OCI-M2 (cell line): ENCODE results near the gene ZNF776.
"Not testable (repeated sequence)": the region's sequence is repeated elsewhere in the genome, so short reads cannot be mapped to it uniquely, and the experiment has no call there.

ENCODE experiments used
- DNase-seq: peaks from one replicate; lab custom pipeline; 2025; ENCODE audit not compliant: unreplicated experiment; lab: John Stamatoyannopoulos, UW

The ZNF776 gene

GRCh38 chr19:57776764-57777296 lies 30.2 kb downstream of the ZNF776 start:
- DNase-seq = no peak

- no peak for DNase-seq
These were observed 31.7 kb downstream of the ZNF776 start for GRCh38 chr19:57778336-57778735.

DNA sequence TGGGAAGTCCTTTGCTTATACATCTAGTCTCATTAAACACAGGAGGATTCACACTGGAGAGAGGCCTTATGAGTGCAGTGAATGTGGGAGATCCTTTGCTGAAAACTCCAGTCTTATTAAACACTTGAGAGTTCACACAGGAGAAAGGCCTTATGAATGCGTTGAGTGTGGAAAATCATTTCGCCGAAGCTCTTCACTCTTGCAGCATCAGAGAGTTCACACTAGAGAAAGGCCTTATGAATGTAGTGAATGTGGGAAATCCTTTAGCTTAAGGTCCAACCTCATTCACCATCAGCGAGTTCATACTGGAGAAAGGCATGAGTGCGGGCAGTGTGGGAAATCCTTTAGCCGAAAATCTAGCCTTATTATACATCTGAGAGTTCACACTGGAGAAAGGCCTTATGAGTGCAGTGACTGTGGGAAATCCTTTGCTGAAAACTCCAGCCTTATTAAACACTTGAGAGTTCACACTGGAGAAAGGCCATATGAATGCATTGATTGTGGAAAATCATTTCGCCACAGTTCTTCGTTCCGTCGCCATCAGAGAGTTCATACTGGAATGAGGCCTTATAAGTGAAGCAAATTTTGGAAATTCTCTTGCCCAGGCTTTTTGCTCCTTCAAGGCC lies 32.7 kb downstream of the ZNF776 start:
- no peak for DNase-seq

DNA sequence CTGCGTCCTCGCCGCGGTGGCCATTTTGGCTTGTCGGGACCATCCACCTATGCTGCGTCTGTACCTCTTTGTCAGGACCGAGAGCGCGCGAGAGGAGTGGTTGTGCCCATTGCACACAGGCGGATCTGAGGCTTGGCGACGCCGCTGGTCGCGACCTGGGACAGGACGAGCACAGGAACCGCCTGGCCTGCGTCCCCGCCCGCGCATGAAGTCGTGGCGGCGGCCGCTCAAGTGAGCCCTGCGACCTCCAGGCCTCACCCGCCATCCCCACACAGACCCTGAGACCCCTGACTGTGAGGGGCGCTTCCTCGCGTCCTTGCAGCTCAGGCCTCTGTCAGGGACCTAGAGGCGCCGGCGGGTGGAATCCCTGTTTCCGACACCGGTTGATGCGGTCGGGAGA lies 39.7 kb downstream of the ZNF776 start:
- no peak for DNase-seq

- no peak for DNase-seq
These were observed 40.3 kb downstream of the ZNF776 start for GRCh38 chr19:57786906-57787305.

DNA sequence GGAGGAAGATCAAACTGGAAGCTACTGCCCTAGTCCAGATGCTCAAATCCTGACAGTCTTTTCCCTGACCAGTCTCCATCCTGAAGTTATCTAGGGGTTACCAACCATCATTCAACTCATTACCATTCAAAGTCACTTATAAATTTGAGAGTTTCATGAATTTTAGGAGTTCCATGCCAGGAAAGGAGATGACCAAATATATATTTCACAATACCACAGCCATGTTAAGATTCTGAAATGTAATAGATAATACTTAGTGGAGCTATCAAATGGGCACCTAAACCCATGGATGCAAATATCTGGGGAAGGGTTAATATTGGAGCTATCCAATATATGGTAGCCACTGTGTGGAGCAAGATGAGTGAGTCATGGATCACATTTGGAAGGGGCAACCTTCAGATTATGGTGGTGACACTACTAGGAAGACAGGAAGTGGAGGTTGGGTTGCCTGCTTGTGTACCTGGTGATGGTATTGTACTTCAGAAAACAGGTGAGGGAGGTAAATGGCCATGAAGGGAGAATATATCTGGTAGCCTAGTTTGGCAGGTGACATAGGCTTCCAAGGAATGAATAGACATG lies 41.6 kb downstream of the ZNF776 start:
- DNase-seq = no peak

- DNase-seq = no peak
These were observed 42.7 kb downstream of the ZNF776 start for GRCh38 chr19:57789288-57789687.

DNA sequence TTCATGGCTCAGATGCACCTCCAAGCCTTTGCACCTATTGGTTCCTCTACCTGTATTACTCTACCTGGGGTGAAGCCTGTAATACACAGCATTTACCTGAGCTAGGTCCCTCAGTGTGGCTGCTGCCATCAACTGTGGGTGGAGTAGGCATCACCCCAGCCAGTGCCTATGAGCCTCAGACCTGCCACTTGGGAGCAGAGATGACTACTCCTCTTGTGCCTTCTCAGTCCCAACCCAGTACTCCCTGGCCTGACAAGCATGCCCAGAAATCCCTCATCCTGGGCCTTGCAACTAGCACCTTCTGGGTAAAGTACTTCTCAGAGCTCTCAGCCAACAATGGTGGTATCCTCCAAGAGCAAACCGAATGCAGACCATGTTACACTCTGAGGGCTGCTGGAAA lies 50.0 kb downstream of the ZNF776 start:
- not testable (repeated sequence) for DNase-seq

DNA sequence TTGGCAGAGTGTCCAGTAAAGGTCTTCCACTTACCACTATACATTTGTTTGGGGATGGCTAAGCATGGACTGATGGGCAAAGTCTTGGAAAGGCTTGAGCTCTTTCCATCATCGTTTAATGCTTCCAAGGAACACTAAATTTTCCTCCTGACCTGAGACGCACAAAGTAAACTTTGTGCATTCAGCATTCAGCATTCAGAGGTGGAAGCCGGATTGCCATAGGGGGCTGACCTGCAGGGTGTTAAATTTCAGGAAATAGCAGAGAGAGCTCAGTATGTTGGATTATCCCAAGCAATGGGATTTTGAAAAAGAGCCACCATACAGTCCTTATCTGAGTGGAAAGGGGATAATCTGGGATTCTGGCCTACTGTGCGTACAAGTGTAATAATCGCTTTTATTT lies 54.1 kb downstream of the ZNF776 start:
- DNase-seq = no peak

DNA sequence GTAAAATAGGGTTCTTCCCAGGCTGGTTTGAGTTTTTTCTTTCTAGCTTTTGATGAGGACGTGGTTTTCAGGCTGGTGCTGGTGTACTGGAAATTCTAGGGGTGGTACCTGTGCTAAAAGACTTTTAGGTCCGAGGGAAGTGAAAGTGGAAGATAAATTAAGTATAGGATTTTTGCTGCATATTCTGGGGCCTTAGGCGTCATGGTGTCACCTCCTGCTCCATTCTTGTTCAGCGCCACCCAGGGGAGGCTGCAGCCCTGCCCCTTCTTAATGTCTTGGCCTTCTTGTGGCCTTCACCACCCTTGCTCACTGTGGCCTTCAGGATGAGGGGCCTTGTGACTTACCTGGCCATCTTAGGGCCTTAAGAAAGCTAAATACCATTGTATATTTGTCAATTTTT lies 55.7 kb downstream of the ZNF776 start:
- DNase-seq = no peak

GRCh38 chr19:57803265-57803593 lies 56.6 kb downstream of the ZNF776 start:
- DNase-seq = no peak

DNA sequence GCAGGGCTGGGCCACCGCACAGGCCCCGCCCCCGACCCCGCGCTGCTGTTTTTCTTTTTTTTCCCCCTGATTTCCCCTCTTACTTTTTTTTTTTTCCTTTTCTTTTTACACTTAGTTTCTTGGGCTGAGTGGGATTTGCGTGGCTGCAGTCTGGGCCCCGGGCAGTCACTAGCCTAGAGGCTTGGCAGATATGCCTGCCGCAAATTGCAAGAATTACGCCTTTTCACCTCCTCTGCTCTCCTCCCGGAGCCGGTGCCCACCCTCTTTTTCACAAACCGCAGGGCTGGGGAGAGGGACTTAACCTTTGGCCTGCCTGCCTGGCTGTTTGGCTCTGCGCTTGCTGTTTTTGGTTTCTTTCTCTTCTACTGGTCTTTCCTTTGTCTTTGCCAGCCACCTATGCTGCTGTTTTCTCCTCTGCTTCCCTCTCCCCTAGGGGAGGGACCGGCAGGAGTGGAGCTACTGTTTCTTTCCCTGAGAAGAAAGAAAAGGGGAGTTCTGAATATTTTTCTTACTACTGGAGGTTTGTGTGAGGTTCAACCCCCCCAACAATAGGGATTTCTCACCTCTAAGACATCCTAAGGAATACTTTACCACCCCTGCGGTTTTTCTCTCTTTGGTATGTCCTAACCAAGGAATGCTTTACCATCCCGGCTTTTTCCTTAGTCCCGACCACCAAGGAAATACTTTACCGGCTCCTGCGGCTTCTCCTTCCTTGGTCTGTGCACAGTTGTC lies 57.1 kb downstream of the ZNF776 start:
- DNase-seq = no peak

GRCh38 chr19:57807541-57807940 lies 60.9 kb downstream of the ZNF776 start:
- no peak for DNase-seq
